IPS-11a (cell line): ENCODE data around the gene PPP4R2.

Experiments used
- H3K4me3 ChIP-seq: one replicate; pipeline ENCODE4 v1.5.1; 2013; ENCODE audit warnings: low read depth, low read length, control low read depth

The PPP4R2 gene

DNA sequence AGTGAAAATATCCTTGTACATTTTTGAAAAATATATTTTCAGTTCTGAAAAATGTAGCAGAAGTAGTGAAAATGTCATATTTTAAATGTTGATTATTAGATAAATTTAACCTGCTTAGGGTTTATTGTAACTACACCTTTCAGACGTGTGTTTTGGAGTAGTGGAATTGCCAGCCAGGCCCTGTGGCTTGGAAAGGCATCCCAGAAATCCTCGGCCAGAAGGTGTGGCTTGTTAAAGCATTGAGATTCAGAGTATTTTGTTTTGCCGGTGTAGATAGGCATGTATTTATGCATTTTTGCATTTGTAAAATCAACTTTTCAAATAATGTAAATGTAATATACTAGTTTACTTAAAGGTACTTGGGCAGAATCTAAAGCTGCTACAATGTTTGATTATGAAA is 71.8 kb downstream of the PPP4R2 start:
- no peak overlapping the region for H3K4me3 ChIP-seq

DNA sequence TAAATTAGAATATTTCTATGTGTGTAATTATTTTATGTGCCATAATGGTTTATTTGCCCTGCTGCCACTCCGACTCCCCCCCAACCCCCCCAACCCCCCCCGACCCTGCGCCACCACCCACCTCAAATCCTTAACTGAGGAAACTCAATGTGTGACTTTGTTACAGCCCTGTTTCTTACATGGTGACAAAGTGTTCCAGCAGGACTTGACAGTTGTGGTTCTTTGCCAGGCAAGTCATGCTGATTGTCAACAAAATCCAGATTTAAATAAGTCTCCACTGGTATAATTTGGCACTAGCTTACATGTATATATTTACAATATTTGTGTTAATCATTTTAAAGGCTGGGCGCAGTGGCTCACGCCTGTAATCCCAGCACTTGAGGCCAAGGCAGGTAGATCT is 72.6 kb downstream of the PPP4R2 start:
- H3K4me3 ChIP-seq = no peak overlapping the region

DNA sequence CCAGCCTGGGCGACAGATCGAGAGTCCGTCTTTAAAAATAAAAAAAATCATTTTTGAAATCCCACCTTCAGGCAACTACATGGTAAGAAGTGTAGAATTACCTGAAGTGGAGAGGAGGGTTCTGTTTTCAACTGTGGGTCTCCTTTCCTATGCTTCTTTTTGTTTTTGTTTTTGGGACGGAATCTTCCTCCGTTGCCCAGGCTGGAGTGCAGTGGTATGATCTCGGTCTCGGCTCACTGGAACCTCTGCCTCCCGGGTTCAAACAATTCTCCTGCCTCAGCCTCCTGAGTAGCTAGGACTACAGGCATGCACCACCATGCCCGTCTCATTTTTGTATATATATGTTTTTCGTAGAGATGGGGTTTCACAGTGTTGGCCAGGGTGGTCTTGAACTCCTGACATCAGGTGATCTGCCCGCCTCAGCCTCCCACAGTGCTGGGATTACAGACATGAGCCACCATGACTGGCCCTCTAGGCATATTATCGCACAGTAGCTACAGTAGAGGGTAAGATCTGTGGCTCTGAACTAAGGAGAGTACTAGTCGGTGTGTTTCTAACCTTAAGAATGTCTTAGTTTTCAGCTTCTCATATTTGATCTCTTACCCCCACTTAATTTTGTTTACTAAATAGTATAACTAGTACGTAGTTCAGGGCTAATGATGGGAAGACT is 73.3 kb downstream of the PPP4R2 start:
- no peak overlapping the region for H3K4me3 ChIP-seq

DNA sequence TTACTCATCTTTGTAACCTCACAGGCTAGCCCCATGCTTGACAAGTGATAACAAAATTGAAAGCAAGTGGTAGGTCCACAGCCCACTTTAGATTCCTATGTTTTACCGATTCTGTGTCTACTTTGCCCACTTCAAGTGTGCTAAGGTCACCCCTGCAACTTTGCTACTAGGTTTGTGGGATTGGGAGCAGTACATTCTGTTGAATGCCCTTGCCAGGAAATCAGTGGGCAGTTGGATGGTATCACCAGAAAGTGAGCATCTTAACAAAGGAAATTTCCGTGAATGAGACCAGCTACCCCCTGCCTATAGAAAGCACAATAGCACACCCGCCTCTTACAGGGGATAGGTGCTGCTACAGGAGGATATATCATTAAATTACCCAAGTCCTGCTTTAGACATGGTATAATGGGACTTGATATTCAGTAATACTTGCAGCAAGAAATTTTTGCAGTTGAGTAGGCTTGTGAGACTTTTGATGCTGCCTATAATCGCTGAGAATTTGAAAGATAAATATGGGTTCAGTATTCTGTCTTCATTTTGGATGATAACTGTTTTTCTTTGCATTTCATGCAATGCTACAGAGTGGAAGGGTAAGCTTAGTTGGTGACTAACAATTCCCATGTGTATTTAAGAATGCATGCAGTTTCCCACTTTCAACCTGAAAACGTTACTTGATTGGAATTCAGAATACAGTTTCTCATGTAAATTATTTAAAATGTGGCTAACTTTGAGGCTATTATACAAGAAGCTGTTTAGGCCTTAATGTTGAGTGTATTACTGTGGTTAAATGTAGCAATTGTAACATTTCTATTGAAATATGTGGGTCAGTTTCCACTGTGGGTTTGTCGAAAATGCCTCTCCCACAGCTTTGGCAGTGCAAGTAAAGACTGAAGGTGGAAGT is 74.3 kb downstream of the PPP4R2 start:
- H3K4me3 ChIP-seq = no peak overlapping the region

- H3K4me3 ChIP-seq = no peak overlapping the region
These were observed 75.3 kb downstream of the PPP4R2 start for GRCh38 chr3:73071952-73072351.

- no peak overlapping the region for H3K4me3 ChIP-seq
These were observed 76.0 kb downstream of the PPP4R2 start for GRCh38 chr3:73072634-73073033.

DNA sequence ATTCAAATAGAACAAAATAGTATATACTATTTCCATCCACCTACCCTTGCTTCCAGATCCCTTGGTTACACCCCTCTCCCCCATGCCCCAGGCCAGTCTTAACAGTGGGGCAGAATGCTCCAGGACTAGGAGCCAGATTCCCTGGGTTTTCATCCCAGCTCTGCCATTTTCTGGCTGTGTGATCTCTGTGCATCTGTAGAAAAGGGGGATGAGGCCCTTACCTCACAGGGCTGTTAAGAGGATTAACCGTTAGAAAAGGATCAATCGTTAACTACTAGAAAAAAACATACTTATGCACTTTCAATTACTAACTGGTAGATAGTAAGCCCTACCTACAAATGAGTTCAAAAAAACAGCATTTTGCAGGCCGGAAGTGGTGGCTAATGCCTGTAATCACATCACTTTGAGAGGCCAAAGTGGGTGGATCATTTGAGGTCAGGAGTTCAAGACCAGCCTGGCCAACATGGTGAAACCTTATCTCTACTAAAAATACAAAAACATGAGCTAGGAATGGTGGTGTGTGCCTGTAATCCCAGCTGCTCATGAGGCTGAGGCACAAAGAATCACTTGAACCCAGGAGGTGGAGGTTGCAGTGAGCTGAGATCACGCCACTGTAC is 76.6 kb downstream of the PPP4R2 start:
- H3K4me3 ChIP-seq = no peak overlapping the region

- H3K4me3 ChIP-seq = no peak overlapping the region
These were observed 78.2 kb downstream of the PPP4R2 start for GRCh38 chr3:73074781-73075180.

- H3K4me3 ChIP-seq = no peak overlapping the region
These were observed 83.8 kb downstream of the PPP4R2 start for GRCh38 chr3:73080216-73080966.

DNA sequence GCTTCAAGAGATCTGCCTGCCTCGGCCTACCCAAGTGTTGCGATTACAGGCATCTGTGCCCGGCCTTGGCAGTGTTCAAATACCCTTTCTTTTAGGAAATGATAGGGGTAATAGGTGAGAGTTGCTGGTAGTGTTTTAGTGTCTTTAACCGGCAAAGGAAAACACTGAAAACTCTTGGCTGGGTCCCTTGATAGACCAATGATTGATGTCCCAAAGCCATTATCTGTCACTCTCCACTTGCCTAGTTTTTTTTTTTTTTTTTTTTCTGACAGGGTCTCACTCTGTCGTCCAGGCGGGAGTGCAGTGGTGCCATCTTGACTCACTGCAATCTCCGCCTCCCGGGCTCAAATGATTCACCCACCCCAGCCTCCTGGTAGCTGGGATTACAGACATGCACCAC is 84.5 kb downstream of the PPP4R2 start:
- H3K4me3 ChIP-seq = no peak overlapping the region

DNA sequence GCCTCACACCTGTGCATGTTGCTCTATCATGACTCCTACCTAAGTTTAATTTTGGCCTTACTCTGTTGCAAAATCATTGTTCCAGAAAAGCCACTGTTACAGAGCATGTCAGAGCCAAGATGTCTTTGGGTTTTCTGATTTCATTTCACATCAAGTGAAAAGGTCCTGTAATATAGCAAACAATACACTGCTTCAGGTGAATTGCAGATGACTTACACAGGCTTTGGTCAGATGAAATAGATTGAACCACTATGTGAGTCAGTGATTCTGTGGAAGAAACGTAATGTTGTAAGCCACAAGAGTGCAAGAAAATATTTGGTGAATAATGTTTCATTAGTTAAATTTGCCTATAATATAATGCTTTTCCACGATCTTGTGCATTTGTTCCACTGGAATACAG is 87.6 kb downstream of the PPP4R2 start:
- no peak overlapping the region for H3K4me3 ChIP-seq

DNA sequence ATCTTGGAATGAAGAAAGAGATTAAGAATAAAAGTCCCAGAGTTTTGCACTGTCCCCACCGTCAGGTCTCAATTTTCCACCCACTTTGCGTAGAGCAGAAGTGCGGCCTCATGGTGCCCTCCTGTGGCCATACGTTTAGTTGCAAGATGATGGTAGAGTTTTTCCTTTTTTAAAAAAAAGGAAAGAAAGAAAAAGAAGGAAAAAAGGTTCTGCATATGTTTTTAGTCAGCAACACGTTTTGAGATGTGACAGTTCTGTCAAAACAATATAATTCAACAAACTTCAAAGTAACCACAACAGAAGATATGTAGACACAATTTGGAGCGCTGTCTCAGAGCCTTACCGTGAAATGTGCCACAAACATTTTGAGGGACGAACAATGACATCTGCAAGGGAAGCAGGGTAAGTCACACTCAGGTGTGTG is 89.5 kb downstream of the PPP4R2 start:
- no peak overlapping the region for H3K4me3 ChIP-seq

GRCh38 chr3:73094129-73094528 is 97.5 kb downstream of the PPP4R2 start:
- no peak overlapping the region for H3K4me3 ChIP-seq

GRCh38 chr3:73094951-73095350 is 98.3 kb downstream of the PPP4R2 start:
- no peak overlapping the region for H3K4me3 ChIP-seq

- no peak overlapping the region for H3K4me3 ChIP-seq
These were observed 99.6 kb downstream of the PPP4R2 start for GRCh38 chr3:73096169-73096568.

DNA sequence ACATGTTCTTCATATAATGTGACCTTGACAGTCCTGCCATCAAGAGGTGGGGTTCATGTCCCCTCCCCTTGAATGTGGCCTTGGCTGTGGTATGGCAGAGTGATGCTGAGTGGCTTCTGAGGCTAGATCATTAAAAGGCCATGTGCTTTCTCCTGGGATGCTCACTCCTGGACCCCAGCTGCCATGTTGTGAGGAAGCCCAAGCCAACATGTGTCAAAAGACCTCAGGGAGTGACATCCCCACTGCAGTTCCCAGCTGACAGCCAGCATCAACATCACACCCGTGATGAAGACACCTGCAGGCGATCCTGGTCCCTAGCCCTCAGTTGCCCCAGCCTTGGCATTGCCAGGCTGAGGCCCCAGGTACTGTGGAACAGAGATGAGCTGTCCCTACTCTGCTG is 101.4 kb downstream of the PPP4R2 start:
- H3K4me3 ChIP-seq = no peak overlapping the region

DNA sequence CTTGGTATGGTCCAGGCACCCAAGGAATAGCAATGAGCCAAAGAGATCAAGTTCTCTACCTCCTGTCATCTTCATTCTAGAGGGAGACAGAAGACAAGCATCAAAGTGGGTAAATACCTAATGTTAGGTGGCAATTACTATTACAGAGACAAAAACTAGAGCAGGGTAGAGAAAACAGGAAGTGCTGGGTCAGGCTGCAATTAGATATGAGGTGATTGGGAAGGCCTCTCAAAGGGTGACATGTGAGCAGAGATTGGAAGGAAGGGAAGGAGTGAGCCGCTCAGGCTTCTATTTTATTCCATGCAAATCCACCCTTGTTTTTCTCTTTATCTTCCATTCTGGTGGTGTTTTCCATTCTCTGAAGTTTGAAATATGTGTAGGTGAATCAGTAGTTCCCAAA is 102.3 kb downstream of the PPP4R2 start:
- no peak overlapping the region for H3K4me3 ChIP-seq

- H3K4me3 ChIP-seq = no peak overlapping the region
These were observed 104.3 kb downstream of the PPP4R2 start for GRCh38 chr3:73100741-73101559.

GRCh38 chr3:73101881-73102280 is 105.3 kb downstream of the PPP4R2 start:
- no peak overlapping the region for H3K4me3 ChIP-seq

DNA sequence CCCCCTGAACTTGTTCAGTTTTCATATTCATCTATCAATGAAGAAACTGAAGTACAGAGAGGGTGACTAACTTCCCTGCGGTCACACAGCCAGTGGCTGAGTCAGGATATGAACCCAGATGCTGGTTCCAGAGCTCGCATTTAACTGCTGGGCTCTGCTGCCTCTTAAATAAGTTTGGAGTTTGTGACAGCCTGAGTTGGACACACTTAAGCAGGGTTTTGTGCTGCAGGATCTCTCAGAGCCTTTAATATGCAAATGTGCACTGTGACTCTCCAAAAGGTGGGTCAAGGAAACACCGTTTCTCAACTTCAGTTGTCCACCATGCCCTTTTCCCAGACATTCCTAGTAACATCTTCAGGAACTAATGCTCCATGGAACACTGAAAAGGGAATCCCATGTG is 110.6 kb downstream of the PPP4R2 start:
- no peak overlapping the region for H3K4me3 ChIP-seq
